Erythroblast (primary cell): Measurements from ENCODE around the gene RAG2.

Experiments used
- DNase-seq, 2 experiments: peaks; one replicate each; lab custom pipeline; 2025; lab: John Stamatoyannopoulos, UW
- GATA1 ChIP-seq: IDR thresholded peaks from 2 replicates; pipeline ENCODE4 v1.6.1; 2011; ENCODE audit warnings: low read depth, mild to moderate bottlenecking, control low read depth, low read length, moderate library complexity
- POLR2A ChIP-seq: IDR thresholded peaks from 2 replicates; pipeline ENCODE4 v1.6.1; 2011; ENCODE audit warnings: mild to moderate bottlenecking, low read length

Gene RAG2

GRCh38 chr11:36550385-36551115 is 47.5 kb downstream of the RAG2 start:
- DNase-seq = no peak
- TF ChIP-seq GATA1 (no peak), POLR2A (no peak)
